ENCODE measurements around the gene LRRC7.

The LRRC7 gene

GRCh38 chr1:70092526-70092925, 524.8 kb downstream of the LRRC7 start:
- DNase-seq (ENCODE audit: low read depth in 2 of 2): no peak

DNA sequence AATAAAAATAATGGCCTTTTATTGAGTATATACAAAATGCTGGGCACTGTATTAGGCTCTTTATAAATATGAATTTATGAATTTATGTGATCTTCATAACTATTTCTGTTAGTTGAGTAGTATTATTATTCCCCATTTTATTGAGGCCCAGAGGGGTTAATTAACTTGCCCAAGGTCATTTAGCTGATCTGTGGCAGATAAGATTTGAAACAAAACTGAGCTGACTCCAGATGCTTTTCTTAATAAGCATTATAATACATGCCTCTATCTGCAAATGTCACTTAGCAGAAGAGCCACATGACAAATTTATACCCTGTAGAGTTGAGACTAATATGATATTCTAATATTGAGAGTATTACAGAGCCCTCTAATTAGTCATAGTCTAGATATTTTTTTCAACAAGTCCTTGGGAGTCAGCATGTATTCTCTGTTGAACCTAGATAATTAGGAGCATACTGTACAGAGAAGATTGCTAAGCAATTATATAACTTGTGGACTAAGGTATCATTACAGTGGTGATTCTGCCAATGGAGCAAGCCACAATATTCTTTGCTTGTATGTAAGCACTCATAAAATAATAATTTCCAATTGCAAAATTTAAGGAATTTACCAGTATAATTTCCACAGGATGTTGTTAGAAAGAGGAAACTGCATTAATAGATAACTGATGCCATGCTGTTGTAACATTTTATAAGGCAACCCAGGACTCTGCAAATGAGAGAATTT, 525.7 kb downstream of the LRRC7 start:
- DNase-seq (ENCODE audit: low read depth in 2 of 2): no peak

- no peak for DNase-seq (ENCODE audit: low read depth in 2 of 2)
Measured at GRCh38 chr1:70101231-70101630, 533.5 kb downstream of the LRRC7 start.

DNA sequence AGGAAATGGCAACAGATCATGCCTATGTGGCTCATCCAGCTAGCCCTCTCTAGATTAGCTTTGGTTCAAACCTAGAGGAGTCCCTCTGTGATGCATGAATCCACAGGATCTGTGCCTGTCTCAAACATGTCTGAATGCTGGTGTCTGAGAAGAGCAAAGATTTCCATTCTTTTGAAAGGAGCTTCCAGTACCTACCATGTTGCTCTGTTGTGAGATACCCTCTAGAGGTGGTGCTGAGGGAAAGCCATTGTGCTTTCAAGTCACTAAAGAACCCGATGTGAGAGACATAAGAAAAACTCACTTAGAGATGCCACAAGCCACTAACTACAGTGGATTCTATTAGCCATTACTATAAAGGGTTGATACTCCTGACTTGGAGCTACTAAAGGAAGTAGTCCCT, 534.1 kb downstream of the LRRC7 start:
- DNase-seq (ENCODE audit: low read depth in 2 of 2): no peak

GRCh38 chr1:70103770-70104169, 536.0 kb downstream of the LRRC7 start:
- no peak for DNase-seq (ENCODE audit: low read depth in 2 of 2)

DNA sequence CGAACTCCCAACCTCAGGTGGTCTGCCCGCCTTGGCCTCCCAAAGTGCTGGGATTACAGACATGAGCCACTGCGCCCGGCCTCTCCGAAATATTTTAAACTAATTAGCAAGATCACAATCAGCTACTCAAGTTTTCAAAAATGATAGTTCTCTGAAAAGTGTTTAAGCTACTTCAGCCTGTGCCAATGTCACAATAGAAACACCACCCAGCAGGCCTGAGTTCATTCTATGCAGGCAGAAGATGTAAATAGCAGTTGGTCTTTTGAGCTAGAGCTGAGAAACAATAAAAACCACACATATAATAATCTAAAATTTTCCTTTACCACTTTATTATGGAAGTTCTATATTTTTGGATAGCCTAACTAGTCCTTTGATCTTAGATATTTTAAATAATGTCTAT, 541.5 kb downstream of the LRRC7 start:
- DNase-seq (ENCODE audit: low read depth in 2 of 2): no peak

- no peak for DNase-seq (ENCODE audit: low read depth in 2 of 2)
Measured at GRCh38 chr1:70112838-70113237, 545.1 kb downstream of the LRRC7 start.

DNA sequence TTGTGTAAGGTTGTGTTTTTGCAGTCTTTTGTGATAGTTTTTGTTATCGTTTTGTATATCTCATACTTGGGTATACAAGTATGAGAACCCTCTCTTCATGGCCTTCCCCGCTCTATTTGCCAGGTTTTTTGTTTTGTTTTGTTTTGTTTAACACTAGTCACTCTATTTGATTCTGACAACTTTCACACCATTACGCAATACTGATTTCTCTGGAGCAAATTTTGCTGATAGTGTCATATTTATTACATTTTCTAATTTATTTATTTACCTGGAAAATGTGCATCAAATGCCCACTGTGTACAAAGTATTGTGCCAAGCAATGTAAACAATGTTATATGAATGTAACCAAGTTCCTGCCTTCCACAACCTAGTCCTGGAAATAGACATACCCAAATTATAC, 547.6 kb downstream of the LRRC7 start:
- no peak for DNase-seq (ENCODE audit: low read depth in 2 of 2)

DNA sequence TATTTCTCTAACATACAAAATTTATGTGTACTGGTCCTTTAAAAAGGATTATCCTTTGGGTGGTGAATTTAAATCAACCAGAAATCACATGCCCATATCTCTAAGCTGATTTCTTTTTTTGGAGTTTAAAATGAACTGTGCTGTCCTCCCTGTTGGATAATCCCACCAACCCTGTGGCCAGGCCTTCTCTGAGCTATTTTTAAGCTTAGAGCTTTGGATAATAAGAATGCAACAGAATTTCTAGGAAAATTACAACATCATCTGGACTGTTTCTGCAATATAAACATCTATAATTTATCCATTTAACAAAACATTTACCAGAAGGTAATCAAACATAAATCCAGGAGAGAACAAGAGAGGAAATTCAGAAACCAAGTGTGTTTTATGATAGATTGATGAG, 549.3 kb downstream of the LRRC7 start:
- no peak for DNase-seq (ENCODE audit: low read depth in 2 of 2)

- DNase-seq (ENCODE audit: low read depth in 2 of 2): no peak
Measured at GRCh38 chr1:70134148-70134547, 566.4 kb downstream of the LRRC7 start.

DNA sequence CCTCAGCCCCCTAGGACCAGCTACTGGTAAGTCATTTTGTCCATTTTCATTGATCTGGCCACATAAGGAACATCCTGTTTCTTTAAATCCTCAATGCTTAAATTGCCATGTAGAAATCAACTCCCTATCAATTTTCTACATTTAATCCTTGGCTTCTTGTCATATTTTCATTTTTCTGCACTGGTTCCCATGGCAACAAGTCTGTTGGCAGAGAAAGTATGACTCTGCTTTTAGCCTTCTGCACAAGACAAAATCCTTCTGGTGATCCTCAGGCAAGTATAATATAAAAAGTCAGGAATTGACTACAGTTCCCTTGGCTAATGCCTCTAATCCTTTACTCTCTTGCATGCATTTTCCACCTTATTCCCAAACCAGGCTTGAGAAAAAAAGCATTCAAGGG, 572.6 kb downstream of the LRRC7 start:
- DNase-seq (ENCODE audit: low read depth in 2 of 2): no peak

GRCh38 chr1:70140894-70141293, 573.2 kb downstream of the LRRC7 start:
- DNase-seq (ENCODE audit: low read depth in 2 of 2): no peak

DNA sequence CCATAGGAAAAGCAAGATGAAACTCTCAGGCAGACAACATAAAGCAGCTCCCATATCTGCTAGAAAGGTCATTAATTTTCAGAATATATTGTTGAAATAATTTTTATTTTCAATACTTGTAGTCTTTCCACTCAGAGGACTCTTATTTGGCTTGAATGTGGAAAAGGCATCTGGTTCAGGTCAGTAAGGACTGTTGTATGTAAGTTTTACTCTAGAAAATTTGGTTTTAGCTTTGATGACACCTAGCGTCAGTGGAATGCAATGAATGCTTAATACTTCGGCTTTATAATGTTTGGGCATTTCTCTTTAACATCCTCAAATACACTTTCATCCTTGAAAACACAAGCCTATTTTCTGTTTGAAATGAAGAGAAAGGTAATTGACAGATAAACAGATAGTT, 574.4 kb downstream of the LRRC7 start:
- DNase-seq (ENCODE audit: low read depth in 2 of 2): no peak

DNA sequence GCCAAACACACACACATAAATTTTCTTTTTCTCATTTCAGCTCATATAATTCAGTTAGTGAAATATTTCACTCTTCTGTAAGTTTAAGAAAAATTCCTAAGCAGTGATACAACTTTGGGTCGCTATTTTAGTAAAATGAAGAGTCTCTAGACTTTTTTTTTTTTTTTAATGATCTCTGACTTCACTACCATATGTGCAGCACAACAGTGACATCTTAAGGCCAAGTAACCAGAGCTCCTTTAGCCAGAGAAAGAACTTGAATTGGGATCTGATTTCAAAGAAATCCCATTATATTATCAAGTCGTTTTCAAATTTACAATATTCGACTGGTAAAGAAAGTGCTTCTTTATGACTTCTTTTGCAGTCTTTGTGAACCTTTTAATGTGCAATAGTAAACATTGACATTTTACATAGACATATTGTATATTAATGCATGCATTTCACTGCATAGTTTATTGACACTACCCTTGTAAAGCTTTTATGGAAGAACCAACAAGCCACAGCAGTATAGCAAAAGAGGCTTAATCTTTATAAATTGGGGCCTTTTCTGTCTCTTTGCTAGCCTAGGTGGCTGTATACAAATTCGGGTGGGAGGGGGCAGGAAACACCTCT, 575.4 kb downstream of the LRRC7 start:
- no peak for DNase-seq (ENCODE audit: low read depth in 2 of 2)

- DNase-seq (ENCODE audit: low read depth in 2 of 2): no peak
Measured at GRCh38 chr1:70146488-70146887, 578.8 kb downstream of the LRRC7 start.

DNA sequence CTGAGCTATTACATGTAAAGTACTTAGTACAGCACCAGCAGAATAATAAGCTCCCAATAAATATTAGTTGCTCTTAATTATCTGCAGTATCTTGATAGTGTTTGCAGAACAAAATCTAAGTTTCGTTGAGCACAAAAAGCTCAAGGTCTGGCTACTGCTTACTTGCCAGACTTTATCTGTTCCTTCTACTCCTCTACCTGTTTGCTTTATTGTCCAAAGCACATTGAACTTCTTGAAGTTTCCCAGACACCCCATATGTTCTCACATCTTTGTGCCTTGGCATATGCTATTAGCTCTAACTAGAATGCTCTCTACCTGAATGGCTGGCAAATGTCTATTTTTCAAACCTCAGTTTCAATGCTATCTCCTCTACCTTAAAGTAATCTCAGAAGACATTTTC, 582.7 kb downstream of the LRRC7 start:
- no peak for DNase-seq (ENCODE audit: low read depth in 2 of 2)

DNA sequence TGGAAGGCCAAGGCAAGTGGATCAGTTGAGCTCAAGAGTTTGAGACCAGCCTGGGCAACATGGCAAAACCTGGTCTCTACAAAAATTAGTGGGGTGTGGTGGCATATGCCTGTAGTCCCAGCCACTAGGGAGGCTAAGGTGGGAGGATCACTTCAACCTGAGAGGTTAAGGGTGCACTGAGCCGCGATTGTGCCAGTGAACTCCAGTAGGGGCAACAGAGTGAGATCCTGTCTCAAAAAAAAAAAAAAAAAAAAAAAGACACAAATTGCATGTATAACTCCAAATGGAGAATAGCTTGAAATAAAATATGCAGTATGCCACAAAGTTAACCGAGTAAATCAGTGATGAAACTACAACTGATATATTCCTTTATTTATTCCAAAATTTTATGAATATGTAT, 586.0 kb downstream of the LRRC7 start:
- no peak for DNase-seq (ENCODE audit: low read depth in 2 of 2)

GRCh38 chr1:70156529-70157120, 588.9 kb downstream of the LRRC7 start:
- no peak for DNase-seq (ENCODE audit: low read depth in 2 of 2)

GRCh38 chr1:70164350-70164749, 596.6 kb downstream of the LRRC7 start:
- DNase-seq (ENCODE audit: low read depth in 2 of 2): no peak

- DNase-seq (ENCODE audit: low read depth in 2 of 2): no peak
Measured at GRCh38 chr1:70168283-70168682, 600.6 kb downstream of the LRRC7 start.

DNA sequence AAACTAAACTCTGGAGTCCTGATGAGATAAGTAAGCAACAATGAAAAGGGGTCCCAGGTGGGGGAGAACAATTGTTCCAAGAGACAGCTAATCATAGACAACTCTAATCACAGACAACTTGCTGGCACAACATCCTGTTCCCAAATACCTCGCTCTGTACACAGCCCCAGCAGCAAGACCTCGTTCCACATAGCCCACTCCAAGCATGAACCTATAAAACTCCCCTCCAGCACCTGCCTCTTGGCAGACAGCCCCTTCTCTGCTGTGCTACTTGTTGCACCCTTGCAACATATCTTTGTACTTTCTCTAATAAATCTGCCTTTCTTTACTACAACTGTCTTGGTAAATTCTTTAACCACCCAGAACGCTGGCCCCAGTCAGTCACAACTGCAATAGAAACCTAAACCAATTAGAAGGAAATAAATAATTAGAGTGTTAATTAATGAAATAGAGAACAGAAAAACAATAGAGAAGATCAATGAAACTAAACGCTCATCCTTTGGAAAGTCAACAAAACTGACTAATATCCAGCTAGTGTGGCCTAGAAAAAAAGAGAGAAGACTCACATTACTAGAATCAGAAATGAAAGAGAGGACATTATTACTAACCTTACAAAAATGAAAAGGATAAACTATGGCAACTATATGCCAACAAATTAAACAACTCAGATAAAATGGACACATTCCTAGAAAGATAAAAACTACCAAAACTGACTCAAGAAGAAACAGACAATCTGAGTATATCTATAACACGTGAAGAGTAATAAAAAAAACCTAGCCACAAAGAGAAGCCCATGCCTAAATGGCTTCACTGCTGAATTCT, 601.5 kb downstream of the LRRC7 start:
- no peak for DNase-seq (ENCODE audit: low read depth in 2 of 2)

DNA sequence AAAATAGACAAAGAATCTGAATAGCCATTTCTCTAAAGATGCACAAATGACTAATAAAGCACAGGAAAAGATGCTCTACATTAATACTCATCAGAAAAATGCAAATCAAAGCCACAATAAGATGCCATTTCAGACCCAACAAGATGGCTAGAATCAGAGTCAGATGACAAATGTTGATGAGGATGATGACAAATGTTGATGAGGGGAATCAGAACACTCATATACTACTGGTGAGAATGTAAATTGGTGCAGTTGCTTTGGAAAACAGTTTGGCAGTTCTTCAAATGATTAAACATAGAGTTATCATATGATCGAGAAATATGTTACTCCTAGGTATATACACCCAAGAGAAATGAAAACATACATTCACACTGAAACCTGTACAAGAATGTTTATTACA, 603.8 kb downstream of the LRRC7 start:
- no peak for DNase-seq (ENCODE audit: low read depth in 2 of 2)

All from activated CD4-positive, alpha-beta T cell treated with anti-CD3 and anti-CD28 coated beads for 24 hours (primary cell).